Aorta (tissue), 5 donors: Measurements from ENCODE around the gene B4GALNT4. TPM values are rescaled to one million over a fixed set of nuclear protein-coding genes. Genes with fewer than 3 reads are reported as not detected.
A peak's percentile ranks its signal among the peaks of the same experiment; 100 is the strongest.
"Not testable (repeated sequence)": the region's sequence is repeated elsewhere in the genome, so short reads cannot be mapped to it uniquely, and the experiment has no call there.

ENCODE experiments used
- ATAC-seq: fragments of 200-7000 bp; cut with Tn5 transposase; one replicate; pipeline ENCODE4 v1.9.1; 2022; ENCODE audit warnings: moderate library complexity; ENCODE audit not compliant: low FRiP score
- DNase-seq, 2 donors: peaks; one replicate each; pipeline ENCODE4 v3.0.0-alpha.2; 2020
- H3K27ac ChIP-seq, 2 donors: one replicate each; pipeline ENCODE4 v1.5.1; 2013; ENCODE audit warnings: low read length in 2 of 2, mild to moderate bottlenecking in 2 of 2, moderate library complexity in 2 of 2, control low read depth in 1 of 2, inconsistent platforms in 1 of 2, low read depth in 1 of 2
- H3K27me3 ChIP-seq, 2 donors: one replicate each; pipeline ENCODE4 v1.6.1; 2013; ENCODE audit warnings: control low read depth in 1 of 2, low read length in 1 of 2, mild to moderate bottlenecking in 1 of 2, moderate library complexity in 1 of 2; ENCODE audit not compliant: insufficient read depth in 2 of 2, control insufficient read depth in 1 of 2
- H3K36me3 ChIP-seq, 2 donors: one replicate each; pipeline ENCODE4 v1.6.1; 2013; ENCODE audit warnings: control low read depth in 1 of 2, low read length in 1 of 2, mild to moderate bottlenecking in 1 of 2; ENCODE audit not compliant: insufficient read depth in 2 of 2, control insufficient read depth in 1 of 2
- H3K4me1 ChIP-seq, 2 donors: one replicate each; pipeline ENCODE4 v1.6.1; 2013; ENCODE audit warnings: low read length in 2 of 2, control low read depth in 1 of 2, mild to moderate bottlenecking in 1 of 2, moderate library complexity in 1 of 2; ENCODE audit not compliant: insufficient read depth in 2 of 2, control insufficient read depth in 1 of 2
- H3K4me3 ChIP-seq, 2 donors: one replicate each; pipeline ENCODE4 v1.5.1; 2013; ENCODE audit warnings: low read length in 2 of 2, control low read depth in 1 of 2, mild to moderate bottlenecking in 1 of 2
- H3K9me3 ChIP-seq: one replicate; pipeline ENCODE4 v1.6.1; 2013; ENCODE audit warnings: mild to moderate bottlenecking, low read length; ENCODE audit not compliant: control insufficient read depth
- WGBS, 2 donors: extraction: QIAGEN DNeasy Blood & Tissue Kit; methylation state at CpG; one replicate each; pipeline ENCODE4 v1.1.7; 2013; 5-methylcytosine and 5-hydroxymethylcytosine counted together
- intact Hi-C, 2 donors: fragments of 100-400 bp; cut with DNase I; formaldehyde crosslinking; loops; one replicate each; pipeline versions ENCODE4 v1.14.2 to v1.15.0; 2022
- polyA plus RNA-seq, 2 donors: library from polyadenylated mRNA; stranded (reverse); fragments of 200-250 nt; gene quantifications; one replicate each; pipeline ENCODE4 v1.2.3, GENCODE V29; 2013
- total RNA-seq, 2 donors: library from RNA; stranded (reverse); fragmentation: NEBNext Ultra II Directional; extraction: Animal tissue kit (Norgen Biotek cat#: 25700); gene quantifications; one replicate each; pipeline ENCODE4 v1.2.1, GENCODE V29; 2021
- donor health status: healthy with polysubstance abuse.
- donor health status: Bipolar disorder and iron deficiency.
- donor health status: DM: no; HTN: no; CAD: no.
- donor health status: DM: no; HTN: no; CAD: no.
- donor health status: DM: yes; HTN: yes; CAD: no.

Gene B4GALNT4
- total and polyA plus RNA-seq, 4 donors, result 0.38 to 4.6 (median 1.9) TPM

- intact Hi-C loops, result no loop called here
- Histone ChIP-seq H3K27me3 (no peaks in the 10 kb centered on the region), H3K4me3 (no peak overlapping the region), H3K9me3 (no peaks in the 10 kb centered on the region), H3K4me1 (no peaks in the 10 kb centered on the region), H3K36me3 (no peaks in the 10 kb centered on the region), H3K27ac (no peak overlapping the region)
- DNase-seq, result peak in 1 of 2 donors; percentile 9
- WGBS, 2 donors, result 88% methylated on average over 11 of the region's 11 CpGs
- ATAC-seq, result no peak
Measured at GRCh38 chr11:344836-345578, 24.3 kb upstream of the B4GALNT4 start.

GRCh38 chr11:346529-346928, 22.8 kb upstream of the B4GALNT4 start:
- no peaks in the 10 kb centered on the region for H3K27me3 ChIP-seq
- H3K36me3 ChIP-seq, result no peaks in the 10 kb centered on the region
- H3K4me1 ChIP-seq, result no peaks in the 10 kb centered on the region
- DNase-seq (no peak), ATAC-seq (no peak)
- no peak overlapping the region for H3K27ac ChIP-seq
- 72 to 78% methylated on average over 3 of the region's 3 CpGs for WGBS, 2 donors
- H3K9me3 ChIP-seq, result no peaks in the 10 kb centered on the region
- intact Hi-C loops, result no loop called here
- no peak overlapping the region for H3K4me3 ChIP-seq

DNA sequence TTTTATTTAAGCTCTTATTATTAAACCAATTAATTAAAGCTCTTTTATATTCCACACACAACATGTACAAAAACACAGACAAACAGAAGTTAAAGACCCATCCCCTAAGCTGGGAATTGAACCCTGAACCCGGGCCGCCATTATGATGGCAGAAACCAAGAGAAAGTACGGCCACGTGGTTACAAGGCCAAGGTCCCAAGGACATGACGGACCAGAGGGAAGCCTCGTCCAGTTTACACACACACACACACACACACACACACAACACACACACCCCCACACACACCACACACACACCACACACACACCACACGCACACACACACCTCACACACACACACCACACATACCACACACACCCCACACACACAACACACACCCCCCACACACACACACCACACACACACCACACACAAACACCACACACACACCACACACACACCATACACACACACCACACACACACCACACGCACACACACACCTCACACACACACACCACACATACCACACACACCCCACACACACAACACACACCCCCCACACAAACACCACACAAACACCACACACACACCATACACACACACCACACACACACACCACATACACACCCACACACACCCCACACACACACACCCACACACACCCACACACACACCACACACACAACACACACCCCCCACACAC, 19.9 kb upstream of the B4GALNT4 start:
- ATAC-seq, H3K9me3 ChIP-seq, H3K4me3 ChIP-seq, H3K27me3 ChIP-seq, H3K36me3 ChIP-seq, H3K27ac ChIP-seq, H3K4me1 ChIP-seq, intact Hi-C loops: not testable (repeated sequence)
- 79 to 84% methylated on average over 7 to 8 of the region's 8 CpGs for WGBS, 2 donors
- DNase-seq, result peak in 1 of 2 donors; percentile 31

DNA sequence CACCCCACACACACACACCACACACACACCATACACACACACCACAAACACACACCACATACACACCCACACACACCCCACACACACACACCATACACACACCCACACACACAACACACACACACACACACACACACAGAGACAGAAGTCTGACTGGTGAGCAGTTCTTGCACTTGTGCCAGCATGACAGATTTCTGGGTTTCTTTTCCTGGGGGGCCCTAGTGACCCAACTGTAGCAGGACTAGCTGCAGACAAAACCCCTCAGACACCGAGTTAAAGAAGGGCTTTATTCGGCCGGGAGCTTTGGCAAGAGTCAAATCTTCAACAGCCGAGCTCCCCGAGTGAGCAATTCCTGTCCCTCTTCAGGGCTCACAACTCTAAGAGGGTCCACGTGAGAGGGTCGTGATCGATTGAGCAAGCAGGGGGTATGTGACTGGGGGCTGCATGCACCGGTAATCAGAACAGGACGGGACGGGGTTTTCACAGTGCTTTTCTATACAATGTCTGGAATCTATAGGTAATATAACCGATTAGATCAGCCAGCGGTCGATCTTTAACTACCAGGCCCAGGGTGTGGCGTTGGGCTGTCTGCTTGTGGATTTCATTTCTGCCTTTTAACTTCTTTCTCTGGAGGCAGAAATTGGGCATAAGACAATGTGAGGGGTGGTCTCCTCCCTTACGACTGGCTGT, 19.1 kb upstream of the B4GALNT4 start:
- WGBS, 2 donors, result 74 to 78% methylated on average over 16 of the region's 16 CpGs
- not testable (repeated sequence) for H3K36me3 ChIP-seq, H3K4me1 ChIP-seq, H3K9me3 ChIP-seq, H3K4me3 ChIP-seq, ATAC-seq, H3K27ac ChIP-seq, H3K27me3 ChIP-seq
- intact Hi-C loops, result loop anchor here (2.0 to 5.0 kb wide), 2 partner anchors 19 to 43 kb away; partner anchors contain the start of gene IFITM2 (in 1 of the 2)
- DNase-seq, result peak in 1 of 2 donors; percentile 22

DNA sequence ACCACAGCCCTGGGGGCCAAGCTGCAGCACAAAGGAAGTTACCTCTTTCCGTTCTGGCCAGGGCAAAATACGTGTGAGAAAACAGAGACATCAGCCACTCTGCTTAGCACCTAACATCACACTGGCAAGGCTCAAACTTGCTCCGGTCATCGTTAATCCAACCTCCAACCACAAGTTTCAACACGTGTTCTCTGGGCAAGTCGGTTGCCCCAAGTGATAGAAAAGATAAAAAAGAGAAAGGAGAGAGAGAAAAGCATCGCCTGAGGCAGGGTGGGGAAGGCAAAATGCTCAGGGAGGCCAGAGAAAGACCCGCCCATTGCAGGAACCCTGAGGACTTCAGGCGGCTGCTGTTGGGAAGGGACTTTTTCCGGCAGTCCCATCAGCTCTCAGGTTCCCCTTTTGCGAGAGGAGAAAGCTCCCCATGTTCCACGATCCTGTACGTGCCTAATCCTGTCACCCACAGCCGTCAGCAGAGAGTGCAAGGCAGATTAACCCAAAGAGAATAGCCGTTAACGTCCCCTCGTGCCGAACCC, 18.5 kb upstream of the B4GALNT4 start:
- WGBS, 2 donors, result 88 to 90% methylated on average over 18 of the region's 18 CpGs
- Histone ChIP-seq H3K27ac (no peak overlapping the region), H3K9me3 (no peaks in the 10 kb centered on the region), H3K36me3 (no peaks in the 10 kb centered on the region), H3K4me3 (no peak overlapping the region), H3K4me1 (no peaks in the 10 kb centered on the region), H3K27me3 (no peaks in the 10 kb centered on the region)
- DNase-seq (peak in 1 of 2 donors; percentile 45), ATAC-seq (no peak)
- intact Hi-C loops, result loop anchor here (2.0 to 5.0 kb wide), 2 partner anchors 20 to 43 kb away; partner anchors contain the start of gene IFITM2 (in 1 of the 2)

DNA sequence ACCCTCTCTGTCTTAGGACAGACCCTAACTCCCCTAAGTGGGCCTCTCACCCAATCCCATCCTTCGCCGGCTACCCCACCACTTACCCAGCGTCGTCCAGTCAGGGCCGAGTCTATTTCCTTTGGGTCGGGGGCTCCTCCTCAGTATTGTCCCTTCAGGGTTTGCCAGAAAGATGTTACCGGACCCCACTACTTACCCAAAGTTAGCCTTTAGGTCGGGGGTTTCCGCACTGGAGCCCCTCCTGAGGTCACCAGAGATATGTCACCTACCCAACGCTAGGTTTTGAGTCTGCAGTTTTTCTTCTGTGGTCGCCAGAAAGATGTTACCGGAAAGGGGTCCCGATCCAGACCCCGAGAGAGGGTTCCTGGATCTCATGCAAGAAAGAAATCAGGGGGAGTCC, 17.9 kb upstream of the B4GALNT4 start:
- no peaks in the 10 kb centered on the region for H3K9me3 ChIP-seq
- H3K4me3 ChIP-seq, result no peak overlapping the region
- 97 to 98% methylated on average over 14 of the region's 14 CpGs for WGBS, 2 donors
- no peaks in the 10 kb centered on the region for H3K27me3 ChIP-seq
- no peak overlapping the region for H3K27ac ChIP-seq
- H3K4me1 ChIP-seq, result no peaks in the 10 kb centered on the region
- intact Hi-C loops, result loop anchor here (2.0 to 5.0 kb wide), 2 partner anchors 21 to 44 kb away; partner anchors contain the start of gene IFITM2 (in 1 of the 2)
- DNase-seq (peak in 1 of 2 donors; percentile 33), ATAC-seq (no peak)
- no peaks in the 10 kb centered on the region for H3K36me3 ChIP-seq

DNA sequence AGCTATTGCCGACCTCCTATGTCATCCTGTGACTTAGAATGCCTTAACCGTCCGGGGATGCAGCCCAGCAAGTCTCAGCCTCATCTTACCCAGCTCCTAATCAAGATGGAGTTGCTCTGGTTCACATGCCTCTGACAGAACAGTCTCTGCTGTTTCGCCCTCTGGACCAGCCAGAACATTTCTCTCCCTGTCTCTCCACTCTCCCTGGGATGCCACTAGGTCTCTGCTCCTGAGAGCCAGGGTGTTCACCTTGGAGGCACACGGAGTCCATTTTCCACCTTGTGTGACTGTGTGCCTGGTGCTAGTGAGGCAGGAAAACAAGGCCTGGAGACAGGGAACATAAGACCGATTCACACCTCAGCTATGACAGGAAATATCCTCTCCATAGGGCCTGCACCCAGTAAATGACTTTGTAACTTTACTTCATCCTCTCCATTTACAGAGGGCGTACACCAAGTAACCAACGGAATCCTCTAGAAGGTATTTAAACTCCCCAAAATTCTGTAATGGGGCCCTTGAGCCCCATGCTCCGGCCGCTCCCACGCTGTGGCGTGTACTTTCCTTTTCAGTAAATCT, 16.8 kb upstream of the B4GALNT4 start:
- no peak for ATAC-seq
- no peaks in the 10 kb centered on the region for H3K27me3 ChIP-seq
- no peaks in the 10 kb centered on the region for H3K36me3 ChIP-seq
- DNase-seq, result peak in 1 of 2 donors; percentile 43
- H3K27ac ChIP-seq, result peak overlapping the region; percentile 67 to 87
- WGBS, 2 donors, result 95 to 96% methylated on average over 12 of the region's 12 CpGs
- intact Hi-C loops, result loop anchor here in 1 of 2 donors (5.0 kb wide), 1 partner anchor 45 kb away; the partner anchor contains the start of gene IFITM2
- H3K9me3 ChIP-seq, result no peaks in the 10 kb centered on the region
- no peaks in the 10 kb centered on the region for H3K4me1 ChIP-seq
- no peak overlapping the region for H3K4me3 ChIP-seq
